ENCODE measurements around the gene MRPL34.

DNA sequence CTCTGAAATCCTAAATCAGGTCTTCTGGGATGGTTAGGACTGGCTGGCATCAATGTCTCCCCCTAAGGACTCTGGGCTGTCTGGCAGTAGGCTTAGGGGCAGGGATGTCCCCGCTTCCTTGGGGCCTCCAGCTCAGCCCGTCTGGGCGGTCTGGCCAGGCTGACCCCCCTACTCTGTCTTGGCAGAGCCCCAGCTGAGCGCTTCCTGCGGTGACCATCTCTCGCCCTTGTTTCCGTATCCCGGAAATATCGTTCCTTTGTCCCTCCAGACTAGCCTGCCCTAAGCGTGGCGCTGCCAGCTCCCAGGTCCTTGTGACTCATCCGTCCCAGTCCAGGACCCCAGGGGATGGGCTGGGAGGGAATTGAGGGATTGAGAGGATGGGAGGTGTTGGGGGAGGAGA is 43.0 kb downstream of the MRPL34 start:
- TF ChIP-seq, protein P1, sequence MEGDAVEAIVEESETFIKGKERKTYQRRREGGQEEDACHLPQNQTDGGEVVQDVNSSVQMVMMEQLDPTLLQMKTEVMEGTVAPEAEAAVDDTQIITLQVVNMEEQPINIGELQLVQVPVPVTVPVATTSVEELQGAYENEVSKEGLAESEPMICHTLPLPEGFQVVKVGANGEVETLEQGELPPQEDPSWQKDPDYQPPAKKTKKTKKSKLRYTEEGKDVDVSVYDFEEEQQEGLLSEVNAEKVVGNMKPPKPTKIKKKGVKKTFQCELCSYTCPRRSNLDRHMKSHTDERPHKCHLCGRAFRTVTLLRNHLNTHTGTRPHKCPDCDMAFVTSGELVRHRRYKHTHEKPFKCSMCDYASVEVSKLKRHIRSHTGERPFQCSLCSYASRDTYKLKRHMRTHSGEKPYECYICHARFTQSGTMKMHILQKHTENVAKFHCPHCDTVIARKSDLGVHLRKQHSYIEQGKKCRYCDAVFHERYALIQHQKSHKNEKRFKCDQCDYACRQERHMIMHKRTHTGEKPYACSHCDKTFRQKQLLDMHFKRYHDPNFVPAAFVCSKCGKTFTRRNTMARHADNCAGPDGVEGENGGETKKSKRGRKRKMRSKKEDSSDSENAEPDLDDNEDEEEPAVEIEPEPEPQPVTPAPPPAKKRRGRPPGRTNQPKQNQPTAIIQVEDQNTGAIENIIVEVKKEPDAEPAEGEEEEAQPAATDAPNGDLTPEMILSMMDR (IDR thresholded peaks at IDR 0.05), result no peak
- TF ChIP-seq ZFX (IDR thresholded peaks at IDR 0.05; ENCODE audit: borderline replicate concordance), result no peak

All from 22Rv1 (cell line).